ENCODE data around the gene SMYD3.

GRCh38 chr1:245707941-245708340 lies 799.1 kb downstream of the SMYD3 start:
- TF ChIP-seq YY1 (IDR thresholded peaks at IDR 0.05; ENCODE audit: insufficient read depth, insufficient read length) (no peak), SUZ12 (IDR thresholded peaks at IDR 0.05; ENCODE audit: extremely low read depth, insufficient read depth, insufficient read length) (no peak), ZNF274 (IDR thresholded peaks at IDR 0.05; ENCODE audit: low read depth, low read length) (no peak)
